ENCODE results near the gene EFNA4. TPM values are rescaled to one million over a fixed set of nuclear protein-coding genes. Genes with fewer than 3 reads are reported as not detected.

Gene EFNA4
- total and polyA plus RNA-seq, 2 of the 4 experiments (the other 2 are of a cell fraction) = 3.8 to 11.8 TPM

DNA sequence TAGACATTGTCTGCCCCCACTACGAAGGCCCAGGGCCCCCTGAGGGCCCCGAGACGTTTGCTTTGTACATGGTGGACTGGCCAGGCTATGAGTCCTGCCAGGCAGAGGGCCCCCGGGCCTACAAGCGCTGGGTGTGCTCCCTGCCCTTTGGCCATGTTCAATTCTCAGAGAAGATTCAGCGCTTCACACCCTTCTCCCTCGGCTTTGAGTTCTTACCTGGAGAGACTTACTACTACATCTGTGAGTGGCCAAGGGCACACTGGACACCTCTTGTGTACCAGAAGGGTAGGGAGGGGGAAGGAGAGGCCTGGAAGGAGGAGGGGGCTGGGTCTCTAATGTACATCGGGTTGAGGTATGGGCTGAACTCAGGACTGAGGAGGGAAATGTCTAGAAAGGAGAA is 3.2 kb downstream of the EFNA4 start:
- H2BK5ac ChIP-seq (ENCODE audit: low read depth, low read length, poor library complexity, severe bottlenecking) = no peak overlapping the region
- no peak overlapping the region for H4K8ac ChIP-seq (ENCODE audit: low read depth in 2 of 2, low read length in 2 of 2)
- no peak overlapping the region for H3K4me2 ChIP-seq (ENCODE audit: low read depth, low read length)
- ChIA-PET CTCF (no interaction called here), POLR2A (ENCODE audit: unreplicated experiment) (no interaction called here)
- H3K4me3 ChIP-seq (ENCODE audit: insufficient read depth, low read depth, low read length) = no peak overlapping the region
- BruUV-seq (replicated peaks) = no TSS peak
- H3K79me1 ChIP-seq (ENCODE audit: low read depth in 1 of 2, low read length in 2 of 2) = peaks cover 10 to 17% of the 10 kb centered on the region in 2 experiments
- no peak overlapping the region for H3K14ac ChIP-seq (replicated peaks; ENCODE audit: low read depth, low read length)
- H3K23ac ChIP-seq (ENCODE audit: low read depth, low read length) = no peak overlapping the region
- ATAC-seq (ENCODE audit: low read depth) (no peak), DNase-seq (no peak)
- no peak overlapping the region for H4K91ac ChIP-seq (ENCODE audit: insufficient read depth, low read depth, low read length)
- no peak overlapping the region for H2AFZ ChIP-seq (replicated peaks; ENCODE audit: low read length, poor library complexity)
- no peak overlapping the region for H3K9ac ChIP-seq (ENCODE audit: low read depth, low read length)
- H3K36me3 ChIP-seq (ENCODE audit: control insufficient read depth, insufficient read depth, low read length) = peaks cover 21% of the 10 kb centered on the region; the same call in 1 of the 2 replicates
- H3K18ac ChIP-seq (ENCODE audit: low read depth, low read length) = no peak overlapping the region
- H3K27me3 ChIP-seq (ENCODE audit: control insufficient read depth, insufficient read depth, low read length) = no peaks in the 10 kb centered on the region
- 84% methylated on average over 3 of the region's 8 CpGs; no CpG with 5 or more reads in 1 of the 2 experiments for WGBS, 2 experiments (ENCODE audit: extremely low coverage in 2 of 2, insufficient read length in 1 of 2)
- H2AK9ac ChIP-seq (replicated peaks; ENCODE audit: low read depth, low read length, poor library complexity) = no peak overlapping the region
- dilution Hi-C loops (cut with HindIII; ENCODE audit: low sequenced_read_pairs, unreplicated experiment) (no loop called here), intact Hi-C loops (cut with micrococcal nuclease) (no loop called here), in situ Hi-C loops (cut with MboI; ENCODE audit: low sequenced_read_pairs) (no loop called here)
- H3K4ac ChIP-seq (ENCODE audit: low read depth, low read length) = no peak overlapping the region
- H2BK15ac ChIP-seq (ENCODE audit: low read depth, low read length) = no peak overlapping the region
- no peak overlapping the region for H3K27ac ChIP-seq (ENCODE audit: insufficient read depth, low read length)
- TF ChIP-seq CHD1 (IDR thresholded peaks at IDR 0.05; ENCODE audit: low read depth, low read length) = no peak
- TF ChIP-seq SMC3 (IDR thresholded peaks at IDR 0.05; ENCODE audit: low read depth, low read length) = no peak
- TF ChIP-seq BHLHE40 (IDR thresholded peaks at IDR 0.05; ENCODE audit: low read depth, low read length) = no peak
- TF ChIP-seq FOS (IDR thresholded peaks at IDR 0.05; ENCODE audit: low read depth, low read length) = no peak
- TF ChIP-seq RCOR1 (IDR thresholded peaks at IDR 0.05; ENCODE audit: insufficient replicate concordance, low read length) = no peak
- TF ChIP-seq POLR2A (IDR thresholded peaks at IDR 0.05; ENCODE audit: low read depth, low read length) = no peak
- TF ChIP-seq CEBPB (IDR thresholded peaks at IDR 0.05; ENCODE audit: low read depth, low read length) = no peak
- TF ChIP-seq NFE2L2 (IDR thresholded peaks at IDR 0.05; ENCODE audit: low read depth, low read length) = no peak
- no peak overlapping the region for H3K56ac ChIP-seq (ENCODE audit: extremely low read depth, insufficient read depth, low read length)
- H2BK120ac ChIP-seq (ENCODE audit: low read depth, low read length) = no peak overlapping the region
- H2AK5ac ChIP-seq (ENCODE audit: low read depth, low read length) = no peak overlapping the region
- no peaks in the 10 kb centered on the region for H3K9me3 ChIP-seq (ENCODE audit: control insufficient read depth, insufficient read depth, low read length)
- H4K20me1 ChIP-seq (ENCODE audit: insufficient read depth, low read length) = peaks cover 8% of the 10 kb centered on the region; the same call in 1 of the 2 replicates
- peaks cover 8% of the 10 kb centered on the region; the same call in 1 of the 2 replicates for H3K9me1 ChIP-seq (ENCODE audit: insufficient read depth, low read length)
- no peak overlapping the region for H4K5ac ChIP-seq (ENCODE audit: low read depth, low read length)
- no peak overlapping the region for H2BK20ac ChIP-seq (ENCODE audit: low read depth, low read length)
- H3K4me1 ChIP-seq (ENCODE audit: control insufficient read depth, insufficient read depth, low read length) = peaks cover 7% of the 10 kb centered on the region; the same call in 1 of the 2 replicates
